ENCODE measurements around the gene SLC35G4. TPM values are rescaled to one million over a fixed set of nuclear protein-coding genes. Genes with fewer than 3 reads are reported as not detected.
"Not testable (repeated sequence)": the region's sequence is repeated elsewhere in the genome, so short reads cannot be mapped to it uniquely, and the experiment has no call there.

Gene SLC35G4
- not detected in 2 replicates for polyA plus RNA-seq (2014; cell fraction: cytosol; rRNA removed)
- polyA plus RNA-seq (2014; cell fraction: nucleus; rRNA removed), result not detected in 2 replicates

GRCh38 chr18:11609488-11609887 is at the start of gene SLC35G4:
TSS of gene SLC35G4 (plus strand) at chr18:11609596. CDS start at chr18:11609596, 0 bp downstream.
- not testable (repeated sequence) for DNase-seq (ENCODE audit: low spot score)

- no peak for DNase-seq (ENCODE audit: low spot score)
These were observed 48.1 kb upstream of the SLC35G4 start for GRCh38 chr18:11561293-11561692.

GRCh38 chr18:11565716-11566115 is 43.7 kb upstream of the SLC35G4 start:
- DNase-seq (ENCODE audit: low spot score), result no peak

- no peak for DNase-seq (ENCODE audit: low spot score)
These were observed 43.0 kb upstream of the SLC35G4 start for GRCh38 chr18:11566236-11566965.

GRCh38 chr18:11567396-11567795 is 42.0 kb upstream of the SLC35G4 start:
- no peak for DNase-seq (ENCODE audit: low spot score)

GRCh38 chr18:11570073-11570588 is 39.3 kb upstream of the SLC35G4 start:
- DNase-seq (ENCODE audit: low spot score), result no peak

- DNase-seq (ENCODE audit: low spot score), result no peak
These were observed 38.5 kb upstream of the SLC35G4 start for GRCh38 chr18:11570769-11571412.

GRCh38 chr18:11572201-11572600 is 37.2 kb upstream of the SLC35G4 start:
- no peak for DNase-seq (ENCODE audit: low spot score)

GRCh38 chr18:11574545-11574944 is 34.9 kb upstream of the SLC35G4 start:
- DNase-seq (ENCODE audit: low spot score), result no peak

- DNase-seq (ENCODE audit: low spot score), result no peak
These were observed 31.9 kb upstream of the SLC35G4 start for GRCh38 chr18:11577271-11578112.

- DNase-seq (ENCODE audit: low spot score), result no peak
These were observed 30.6 kb upstream of the SLC35G4 start for GRCh38 chr18:11578799-11579198.

GRCh38 chr18:11579916-11580315 is 29.5 kb upstream of the SLC35G4 start:
- no peak for DNase-seq (ENCODE audit: low spot score)

GRCh38 chr18:11581286-11581685 is 28.1 kb upstream of the SLC35G4 start:
- DNase-seq (ENCODE audit: low spot score), result no peak

GRCh38 chr18:11585596-11585995 is 23.8 kb upstream of the SLC35G4 start:
- DNase-seq (ENCODE audit: low spot score), result no peak

GRCh38 chr18:11586896-11587295 is 22.5 kb upstream of the SLC35G4 start:
- DNase-seq (ENCODE audit: low spot score), result no peak

- DNase-seq (ENCODE audit: low spot score), result no peak
These were observed 22.0 kb upstream of the SLC35G4 start for GRCh38 chr18:11587432-11587831.

- no peak for DNase-seq (ENCODE audit: low spot score)
These were observed 21.6 kb upstream of the SLC35G4 start for GRCh38 chr18:11587846-11588245.

- no peak for DNase-seq (ENCODE audit: low spot score)
These were observed 17.4 kb upstream of the SLC35G4 start for GRCh38 chr18:11591957-11592356.

- DNase-seq (ENCODE audit: low spot score), result no peak
These were observed 9.1 kb upstream of the SLC35G4 start for GRCh38 chr18:11600321-11600720.

GRCh38 chr18:11607906-11608305 is 1.5 kb upstream of the SLC35G4 start:
- DNase-seq (ENCODE audit: low spot score), result no peak

- not testable (repeated sequence) for DNase-seq (ENCODE audit: low spot score)
These were observed 778 bp upstream of the SLC35G4 start for GRCh38 chr18:11608618-11609017.

- DNase-seq (ENCODE audit: low spot score), result not testable (repeated sequence)
These were observed 3.7 kb downstream of the SLC35G4 start for GRCh38 chr18:11613073-11613472.

All from SK-N-DZ (cell line).